Measurements from ENCODE around the gene CACNA1C.

Gene CACNA1C

DNA sequence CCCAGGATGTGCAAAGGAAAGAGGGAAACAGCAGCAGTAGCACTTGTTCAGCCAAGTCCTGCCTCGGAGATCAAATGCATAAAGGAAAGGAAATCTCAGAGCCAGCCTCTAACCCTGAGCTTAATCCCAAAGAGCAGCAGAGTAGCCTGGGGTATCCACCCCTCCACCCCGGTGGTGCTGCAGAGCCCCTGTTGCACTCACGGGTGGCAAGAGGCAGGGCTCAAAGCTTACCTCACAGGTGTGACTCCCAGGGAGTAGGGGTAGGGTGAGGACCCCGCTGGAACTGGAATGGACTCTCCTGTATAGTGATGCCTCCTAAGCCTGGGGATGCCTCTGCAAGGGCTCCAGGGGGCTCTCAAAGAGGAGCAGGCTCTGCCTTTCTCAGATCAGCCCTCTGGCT, 211.1 kb downstream of the CACNA1C start:
- DNase-seq = no peak

DNA sequence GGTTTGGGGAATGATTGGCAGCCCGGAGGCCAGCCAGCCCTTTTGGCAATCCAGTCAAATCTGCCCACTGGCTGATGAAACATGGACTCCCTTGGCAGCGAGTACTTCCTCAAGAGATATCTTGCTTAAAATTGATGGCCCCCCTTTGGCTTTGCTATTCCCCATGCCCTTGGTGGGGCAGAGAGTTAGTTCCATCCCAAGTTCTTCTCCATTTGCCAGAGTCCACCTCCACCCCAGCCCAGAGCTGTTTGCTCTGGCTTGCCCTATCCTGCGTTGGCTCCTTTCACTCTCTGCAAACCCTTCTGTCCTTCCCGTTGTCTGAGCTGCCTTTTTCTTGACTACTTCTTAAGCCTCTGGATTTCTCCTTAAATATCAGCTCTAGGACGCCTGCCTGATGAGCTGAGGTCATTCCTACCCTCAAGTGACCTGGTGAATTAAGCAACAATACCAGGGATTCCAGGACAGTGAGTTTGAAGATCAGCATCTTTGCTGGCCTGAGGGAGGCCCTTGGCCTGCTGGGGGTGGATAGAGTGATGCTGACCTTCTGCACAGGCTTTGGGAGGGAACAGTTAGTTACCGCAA, 212.0 kb downstream of the CACNA1C start:
- no peak for DNase-seq

DNA sequence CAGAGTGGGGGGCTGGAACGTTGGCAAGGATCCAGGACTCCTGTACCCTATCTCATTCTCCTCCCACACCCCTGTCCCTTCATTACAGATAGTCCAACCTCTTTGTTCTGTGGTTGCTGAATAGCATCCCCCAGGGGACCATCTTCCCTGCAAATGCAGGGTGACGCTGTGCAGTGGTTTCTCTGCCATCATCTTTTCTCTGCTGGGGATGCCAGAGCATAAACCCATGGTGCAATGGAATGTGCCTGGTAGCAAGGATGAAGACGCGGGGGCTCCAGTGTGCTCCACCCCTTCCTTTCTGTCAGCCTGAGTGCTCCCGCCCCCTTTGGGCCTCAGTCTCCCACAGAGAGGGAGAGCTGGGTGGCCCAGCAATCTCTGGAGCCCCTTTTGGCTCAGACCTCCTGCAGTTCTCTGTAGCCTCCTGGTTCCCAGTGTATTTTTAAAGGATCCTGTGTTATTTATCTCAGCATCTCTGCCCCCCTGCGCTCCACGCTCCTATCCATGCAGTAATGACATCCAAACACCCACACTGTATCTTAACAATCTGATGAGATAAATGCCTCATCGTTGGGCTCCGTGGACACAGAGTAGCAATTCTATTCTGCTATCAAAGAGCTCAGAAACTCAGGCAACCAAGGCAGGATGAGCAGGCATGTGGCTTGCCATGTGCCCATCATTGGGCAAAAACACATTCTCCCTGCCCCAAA, 212.8 kb downstream of the CACNA1C start:
- DNase-seq = no peak

DNA sequence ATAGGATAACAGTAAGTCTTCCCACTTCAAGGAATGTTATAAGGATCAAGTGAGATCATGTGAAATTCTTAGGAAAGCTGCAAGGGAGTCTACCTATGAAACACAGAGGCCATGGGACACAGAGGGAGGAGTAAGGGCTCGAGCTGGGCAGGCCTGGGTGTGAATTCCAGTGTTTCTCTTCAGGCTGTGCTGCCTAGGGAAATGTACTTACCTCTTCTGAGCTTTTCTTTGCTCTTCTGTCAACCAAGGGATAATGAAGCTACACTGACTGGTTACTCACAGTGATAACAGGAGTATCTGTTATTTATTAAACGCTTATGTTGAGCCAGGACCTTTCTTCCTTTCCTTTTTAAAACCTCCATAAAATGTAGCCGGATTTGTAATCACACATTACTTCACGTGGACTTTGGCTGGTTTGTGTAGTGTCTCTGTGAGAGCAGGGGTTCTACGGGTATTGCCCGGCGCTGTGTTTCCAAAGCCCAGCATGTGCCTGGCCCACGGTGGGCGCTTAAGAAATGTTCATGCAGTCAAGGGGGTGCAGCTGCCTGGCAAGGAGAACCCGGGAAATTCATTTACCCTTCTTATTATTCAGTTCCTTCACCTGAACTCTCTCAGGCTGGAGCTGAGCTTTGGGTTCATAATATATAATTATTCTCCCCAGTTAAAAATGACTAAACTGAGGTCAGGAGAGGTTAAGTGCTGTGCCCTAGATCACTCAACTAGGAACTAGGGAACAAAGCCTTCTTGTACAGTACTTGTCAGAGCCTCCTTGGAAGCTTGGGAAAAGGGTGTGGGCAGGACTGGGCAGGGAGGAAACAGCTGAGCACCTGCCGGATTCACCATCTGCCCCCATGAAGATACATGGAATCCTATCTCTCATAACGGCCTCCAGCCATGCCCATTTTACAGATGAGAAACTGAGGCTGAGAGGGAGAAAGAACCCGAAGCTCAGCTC, 214.2 kb downstream of the CACNA1C start:
- DNase-seq = no peak

DNA sequence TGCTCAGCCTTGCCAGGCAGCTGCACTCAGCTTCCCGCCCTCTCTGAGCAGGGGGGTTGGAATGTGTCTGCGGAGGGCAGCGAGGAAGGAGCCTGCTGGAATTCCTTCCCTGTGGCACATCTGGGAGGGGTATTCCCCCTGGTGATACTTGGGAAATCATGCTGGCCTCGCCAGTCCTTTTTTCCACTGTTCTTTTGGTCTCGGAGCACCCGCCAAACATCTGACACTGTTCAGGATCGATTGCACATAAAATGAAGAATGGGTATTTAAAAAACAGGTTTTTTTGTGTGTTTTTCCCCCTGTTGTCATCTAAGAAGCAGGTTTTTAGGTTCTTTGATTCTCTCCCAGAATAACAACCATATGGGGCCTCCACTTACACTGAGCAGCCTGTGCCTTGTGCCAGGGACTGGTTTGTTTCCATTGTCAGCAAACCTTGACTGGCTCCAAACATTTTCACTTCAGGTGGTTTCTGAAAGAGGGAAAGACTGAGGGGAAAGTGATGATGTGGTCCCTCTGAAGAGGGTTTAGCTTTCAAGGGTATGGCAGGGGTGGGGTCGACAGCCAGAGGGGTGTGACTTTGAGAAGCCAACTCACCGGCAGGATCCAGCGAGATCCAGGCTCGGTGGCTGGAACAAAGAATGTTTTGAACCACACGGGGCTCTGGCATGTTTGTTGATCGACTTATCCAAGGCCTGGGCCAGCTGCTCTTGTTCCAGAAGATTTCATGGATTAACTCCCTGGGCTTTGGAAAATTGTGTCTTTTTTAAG, 215.1 kb downstream of the CACNA1C start:
- no peak for DNase-seq

DNA sequence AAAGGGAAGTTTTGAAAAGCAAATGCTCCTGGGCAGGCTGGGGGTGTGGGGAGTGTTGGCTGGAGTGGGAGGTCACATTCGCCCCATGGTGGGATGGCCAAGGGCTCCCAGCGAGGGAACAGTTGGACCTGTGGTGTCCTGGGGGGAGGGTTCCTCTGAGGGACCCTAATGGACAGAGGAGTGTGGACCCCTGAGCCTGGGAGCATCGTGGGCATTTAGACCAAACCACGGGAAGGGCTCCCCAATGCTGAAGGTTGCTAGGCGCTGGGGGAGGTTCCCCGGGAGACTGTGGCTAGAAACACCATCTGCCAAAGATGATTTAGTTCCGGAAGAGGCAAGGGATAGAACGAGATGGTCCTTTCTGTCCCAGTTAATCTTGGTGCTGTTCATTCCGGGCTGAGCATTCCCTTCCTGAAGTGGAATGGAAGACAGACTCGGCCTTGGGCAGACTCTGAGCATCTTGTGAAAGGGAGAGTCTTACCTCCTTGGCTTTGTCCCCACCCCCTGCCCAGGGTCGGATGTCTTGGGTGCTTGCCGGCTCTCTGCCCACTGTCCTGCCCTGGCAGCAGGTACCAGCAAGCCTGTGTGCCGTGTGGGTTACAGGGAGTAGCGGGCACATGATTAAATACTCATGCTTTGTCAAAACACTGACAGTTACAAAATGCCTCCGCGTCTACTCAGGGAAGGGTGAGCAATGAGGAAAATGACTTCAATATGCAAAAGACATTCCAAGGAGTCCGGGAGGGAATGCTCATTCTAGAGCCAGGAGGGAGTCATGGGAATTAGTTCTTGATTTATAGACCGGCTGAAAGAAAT, 215.9 kb downstream of the CACNA1C start:
- no peak for DNase-seq

DNA sequence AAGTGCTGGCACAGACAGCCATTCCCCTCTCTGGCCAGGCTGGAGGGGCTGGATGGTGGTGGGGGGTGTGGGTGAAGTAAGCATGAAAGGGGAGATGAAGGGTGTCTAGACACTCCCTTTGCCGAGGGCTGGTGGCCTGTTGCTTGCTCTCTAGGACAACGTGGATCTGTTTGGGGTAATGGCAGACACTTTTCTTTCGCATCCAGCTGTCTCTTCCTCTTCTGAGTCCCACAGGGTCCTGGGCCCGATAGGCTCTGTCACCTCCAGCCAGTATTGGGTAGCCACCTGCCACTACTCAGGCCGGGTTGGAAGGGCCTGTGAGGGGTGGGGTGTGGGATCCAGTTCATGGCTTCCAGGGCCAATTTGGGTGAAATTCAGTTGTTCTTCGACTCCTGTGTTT, 218.1 kb downstream of the CACNA1C start:
- no peak for DNase-seq

DNA sequence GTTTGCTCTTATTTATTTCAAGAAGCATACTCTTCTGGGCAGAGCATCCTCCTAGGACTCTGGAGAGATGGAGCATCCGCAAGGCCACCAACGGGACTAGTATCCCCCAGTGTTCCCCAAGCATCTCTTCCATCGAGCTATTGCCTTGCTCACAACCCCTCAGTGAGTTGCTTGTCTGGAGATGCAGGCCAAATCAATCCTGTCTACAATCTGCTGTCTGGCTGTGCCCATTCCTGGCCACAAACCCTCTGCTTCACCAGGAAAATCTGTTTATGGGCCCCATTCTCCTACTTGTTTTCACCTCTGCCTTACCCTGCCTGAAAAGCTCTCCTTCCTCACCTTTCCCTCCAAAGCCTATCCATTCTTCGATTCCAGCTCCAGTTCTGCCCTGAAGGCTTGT, 219.2 kb downstream of the CACNA1C start:
- DNase-seq = no peak

DNA sequence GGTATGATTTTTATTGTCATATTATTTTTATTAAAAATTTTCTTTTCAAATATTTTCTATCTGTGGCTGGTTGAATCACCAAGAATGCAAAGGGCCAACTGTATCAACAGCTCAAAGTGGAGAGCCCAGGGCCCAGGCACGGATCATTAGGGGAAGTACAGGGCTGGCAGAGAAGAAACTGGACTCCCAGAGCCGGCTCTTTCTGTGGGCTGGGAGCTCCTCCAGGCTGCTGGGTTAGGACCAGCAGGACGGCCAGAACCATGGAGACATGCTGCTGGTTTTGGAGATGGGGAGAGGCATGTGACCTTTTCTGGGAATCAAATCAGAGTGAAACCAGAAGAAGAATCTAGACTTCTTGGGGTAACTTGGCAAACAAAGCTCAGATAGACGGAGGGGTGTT, 220.5 kb downstream of the CACNA1C start:
- no peak for DNase-seq

DNA sequence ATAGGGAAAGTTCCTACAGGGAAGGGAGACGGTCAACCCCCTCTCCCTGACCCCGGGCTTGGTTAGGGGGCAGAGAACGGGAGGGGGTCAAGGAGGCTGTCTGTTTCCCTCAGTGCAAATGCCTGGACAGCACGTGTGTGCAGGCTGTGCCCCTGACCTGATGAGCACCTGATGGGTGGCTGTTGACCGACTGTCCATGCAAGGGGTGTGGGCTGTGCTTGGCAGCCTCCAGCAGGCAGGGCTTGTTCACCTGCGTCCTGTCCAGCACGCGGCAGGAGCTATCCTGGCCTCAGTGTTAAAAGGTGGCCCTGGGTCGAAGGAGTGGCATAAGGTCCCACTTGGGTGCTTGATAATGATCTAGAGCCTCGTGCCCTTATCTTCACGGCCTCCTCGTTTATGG, 221.0 kb downstream of the CACNA1C start:
- DNase-seq = no peak

DNA sequence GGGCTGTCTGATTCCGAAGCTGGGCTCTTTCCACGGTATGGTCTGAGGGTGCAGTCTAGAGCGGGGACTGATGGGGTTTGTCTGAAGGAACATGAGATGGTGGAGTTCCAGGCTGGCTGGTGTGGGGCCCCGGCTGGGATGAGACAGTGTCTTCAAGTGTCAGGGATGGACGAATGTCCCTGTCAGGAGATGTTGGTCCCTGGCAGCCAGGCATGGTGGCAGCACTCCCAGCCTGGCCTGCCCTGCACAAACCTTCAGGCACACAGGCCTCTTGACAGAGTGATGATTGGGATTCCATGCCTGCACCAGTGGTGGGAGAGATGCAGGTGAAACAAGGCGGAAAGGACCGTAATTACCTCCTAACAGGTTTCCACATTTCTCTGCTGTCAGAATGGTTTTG, 221.9 kb downstream of the CACNA1C start:
- DNase-seq = no peak

DNA sequence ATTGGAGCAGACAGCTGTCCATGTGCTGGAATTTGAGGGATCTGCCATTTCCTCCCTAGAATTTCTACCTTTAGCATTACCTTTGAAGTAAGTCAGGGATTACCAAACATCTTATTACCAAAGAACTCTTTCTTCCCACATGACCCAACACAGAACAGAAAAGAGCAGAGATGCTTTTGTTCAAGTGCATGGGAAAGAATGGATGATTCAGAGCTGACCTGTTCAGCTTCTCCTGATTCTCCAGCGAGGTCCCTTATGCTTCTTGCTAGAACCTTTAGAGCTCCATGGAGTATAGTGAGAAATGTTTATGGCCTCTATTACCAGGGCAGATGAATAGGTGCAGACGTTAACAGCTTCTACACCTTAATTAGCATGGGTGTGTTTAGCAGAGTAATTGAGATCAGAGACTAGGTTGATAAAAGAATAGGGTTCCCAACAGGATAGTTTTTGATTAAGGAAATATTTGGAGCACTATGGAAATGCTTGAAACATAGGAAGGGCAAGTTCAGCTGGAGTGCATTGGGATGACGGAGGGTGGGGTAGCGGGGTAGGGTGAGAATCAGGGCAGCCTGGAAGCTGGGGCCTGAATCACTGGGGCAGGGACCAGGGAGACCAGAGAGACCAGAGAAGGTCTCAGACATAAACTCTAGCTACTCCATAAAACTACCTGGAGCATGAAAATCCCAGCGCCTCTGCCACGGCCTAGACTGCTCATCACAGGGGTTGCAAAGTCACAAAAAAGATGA, 223.7 kb downstream of the CACNA1C start:
- DNase-seq = no peak

DNA sequence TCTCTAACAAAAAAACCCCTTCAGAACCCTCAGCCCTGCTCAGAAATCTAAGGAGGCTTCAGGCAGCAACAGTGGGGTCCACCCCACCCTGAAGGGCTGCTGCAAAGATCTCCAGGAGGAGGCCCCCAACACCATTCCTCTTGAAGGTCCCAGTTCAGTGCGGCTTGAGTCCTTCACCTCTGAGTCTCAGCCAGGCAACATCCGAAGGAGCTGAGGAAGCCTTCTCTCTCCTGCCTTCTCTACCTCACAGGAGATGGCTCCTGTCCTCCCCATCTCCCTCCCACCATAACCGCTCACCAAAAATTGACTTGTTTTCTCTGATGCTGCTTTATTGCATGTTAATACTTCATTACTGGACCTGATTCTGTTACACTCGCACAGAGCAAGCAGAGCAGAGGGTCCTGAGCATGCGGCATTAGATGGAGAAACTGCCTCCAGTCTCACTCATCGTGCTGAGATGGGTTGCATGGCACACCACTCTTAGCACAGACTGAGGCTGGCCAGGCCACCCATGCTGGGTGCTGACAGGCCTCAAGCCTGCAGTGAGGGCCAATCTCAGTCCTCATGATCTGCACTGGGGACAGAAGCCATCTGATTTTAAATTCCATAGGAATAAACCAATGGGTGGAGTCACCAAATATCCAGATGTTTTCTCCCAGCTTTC, 224.8 kb downstream of the CACNA1C start:
- DNase-seq = no peak

DNA sequence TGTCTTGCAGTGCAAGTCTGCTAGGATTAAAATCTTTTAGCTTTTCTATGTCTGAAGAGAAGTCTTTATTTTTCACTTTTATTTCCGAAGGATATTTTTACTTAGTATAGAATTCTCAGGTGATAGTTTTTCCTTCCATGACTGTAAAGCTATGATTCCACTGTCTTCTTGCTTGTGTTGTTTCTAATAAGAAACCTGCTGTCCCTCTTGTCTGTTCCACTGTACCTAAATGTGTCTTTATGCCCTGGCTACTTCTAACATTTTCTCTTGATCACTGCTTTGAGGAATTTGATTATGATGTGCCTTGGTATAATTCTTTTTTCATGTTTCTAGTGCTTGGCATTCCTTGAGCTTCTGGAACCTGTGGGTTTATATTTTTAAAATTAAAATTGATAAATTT, 228.7 kb downstream of the CACNA1C start:
- no peak for DNase-seq

DNA sequence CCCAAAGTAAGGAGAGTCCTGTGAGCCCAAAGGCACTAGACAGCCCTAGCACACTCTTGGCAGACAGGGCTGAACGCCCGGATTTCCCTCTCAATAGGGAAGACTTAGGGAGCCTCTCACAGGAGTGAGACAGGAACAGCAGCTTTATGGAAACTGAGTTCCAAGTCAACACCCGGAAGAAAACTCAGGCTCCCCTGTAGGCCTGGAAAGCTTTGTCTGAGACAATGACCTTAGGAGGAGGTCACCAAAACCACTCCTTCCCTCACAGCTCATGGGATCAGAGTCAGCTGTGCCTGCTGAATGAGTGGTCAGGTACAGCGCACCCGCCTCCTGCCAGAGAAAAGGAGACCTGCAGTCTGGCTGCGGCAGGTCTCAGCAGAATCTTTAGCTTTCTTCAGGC, 229.5 kb downstream of the CACNA1C start:
- DNase-seq = no peak

DNA sequence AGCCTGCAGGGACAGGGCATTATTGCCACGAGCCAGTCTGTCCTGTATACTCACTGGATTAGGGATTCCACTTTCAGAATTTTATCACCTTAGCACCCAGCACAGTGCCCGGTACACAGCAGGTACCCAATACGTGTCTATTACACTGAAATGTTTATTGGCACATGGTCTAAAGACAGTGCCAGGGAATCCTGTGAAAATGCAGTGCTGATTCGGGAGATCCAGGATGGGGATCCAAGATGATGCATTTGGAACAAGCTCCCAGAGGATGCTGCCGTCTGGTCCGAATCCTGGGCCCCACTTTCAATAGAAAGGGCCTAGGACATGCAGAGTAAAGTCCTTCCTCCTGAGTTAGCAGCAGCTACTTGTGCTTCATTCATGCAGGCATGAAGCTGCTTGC, 230.7 kb downstream of the CACNA1C start:
- DNase-seq = no peak

DNA sequence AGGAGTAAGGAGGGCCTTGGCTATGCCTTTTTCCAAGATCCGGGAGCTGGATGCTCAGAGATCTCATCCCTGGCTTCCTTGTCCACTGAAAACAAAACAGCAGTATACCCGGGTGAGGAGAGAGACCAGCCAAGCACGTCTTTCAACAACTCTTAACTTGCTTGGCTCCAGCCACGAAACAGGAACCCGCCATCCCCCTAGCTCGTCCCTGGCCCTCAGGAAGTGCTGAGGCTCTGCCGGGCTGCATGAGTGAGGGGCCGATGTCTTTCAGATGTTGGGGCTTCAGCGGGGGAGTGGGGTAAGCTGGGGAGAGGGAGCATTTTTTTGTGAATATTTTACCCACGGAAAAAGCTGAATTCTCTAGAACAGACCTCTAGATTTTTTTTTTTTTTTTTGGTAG, 231.1 kb downstream of the CACNA1C start:
- no peak for DNase-seq

DNA sequence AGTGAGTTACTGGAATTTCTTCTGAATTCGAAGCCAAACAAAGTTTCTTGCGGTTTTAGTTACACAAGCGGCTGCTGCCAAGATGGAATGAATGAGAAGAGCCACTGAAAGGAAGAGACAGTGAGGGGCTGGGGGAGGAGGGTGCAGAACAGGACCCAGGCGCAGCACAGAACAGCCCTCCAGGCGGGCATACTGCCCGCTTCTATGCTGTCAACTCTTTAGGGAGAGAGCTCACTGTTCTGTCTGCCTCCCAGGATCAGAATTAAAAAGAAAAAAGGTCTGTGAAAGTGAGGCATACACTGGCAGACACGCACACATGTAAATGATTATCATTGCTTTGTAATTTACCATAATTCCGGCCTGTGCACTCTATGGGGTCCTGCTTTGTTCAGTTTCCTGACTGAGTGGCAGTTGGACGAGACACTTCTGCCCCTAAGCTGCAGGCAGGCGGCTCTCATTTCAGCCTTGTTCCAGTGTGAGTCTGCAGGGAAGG, 231.6 kb downstream of the CACNA1C start:
- DNase-seq = no peak

DNA sequence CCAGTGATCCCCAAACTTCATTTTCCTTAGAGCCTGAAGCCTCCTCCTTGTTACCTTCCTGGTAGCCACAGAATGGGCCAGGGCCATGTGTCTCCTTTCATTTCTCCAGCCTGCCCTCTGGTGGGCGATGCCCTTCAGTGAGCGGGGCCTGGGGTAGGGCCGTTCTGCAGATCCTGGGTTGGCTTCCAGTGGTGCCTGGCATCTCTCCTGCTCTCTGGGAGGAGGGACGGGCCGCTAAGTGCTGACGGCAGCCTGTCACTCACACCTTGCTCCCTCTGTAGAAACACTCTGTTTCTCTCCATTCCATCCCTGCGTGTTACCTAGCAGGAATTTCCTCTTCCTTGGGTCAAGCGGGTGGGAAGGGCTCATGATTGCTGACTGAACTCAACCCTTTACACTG, 232.1 kb downstream of the CACNA1C start:
- DNase-seq = peak; percentile 74

DNA sequence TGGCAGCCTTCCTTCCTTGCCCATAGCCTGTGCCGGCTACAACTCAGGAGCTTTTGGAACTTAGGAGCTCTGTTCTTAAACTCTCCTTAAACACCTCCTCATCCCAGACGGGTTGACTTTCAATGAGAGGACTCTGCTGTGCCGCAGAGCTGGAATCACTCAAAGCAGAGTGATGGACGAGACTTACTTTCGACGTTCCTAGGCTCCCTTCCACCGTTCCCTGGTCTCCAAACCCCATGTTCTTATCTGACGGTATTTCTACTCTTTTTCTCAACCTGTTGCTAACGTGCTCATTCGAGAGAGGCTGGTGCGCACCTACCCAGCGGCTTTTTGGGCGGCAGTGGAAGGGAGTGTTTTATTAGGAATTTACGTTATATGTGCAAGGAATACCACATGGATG, 232.7 kb downstream of the CACNA1C start:
- DNase-seq = no peak

DNA sequence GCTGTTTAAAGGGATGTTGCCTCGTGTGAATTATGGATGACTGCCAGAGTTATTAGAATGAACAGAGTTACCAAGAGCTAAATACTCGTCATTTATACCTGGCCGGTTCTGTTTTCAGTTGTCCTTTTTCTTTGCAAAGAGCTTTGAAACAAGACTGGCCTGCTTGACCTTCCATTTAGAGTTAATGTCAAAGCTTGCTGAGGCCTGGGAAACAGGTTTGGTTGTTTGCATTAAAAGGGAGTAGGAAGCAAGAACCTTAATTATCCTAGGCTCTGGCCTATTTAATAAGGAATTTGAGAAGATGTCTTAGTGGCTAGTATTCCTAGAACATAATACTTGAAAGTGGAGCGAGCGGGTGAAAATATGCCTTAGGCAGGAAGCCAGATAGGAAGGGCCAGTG, 233.3 kb downstream of the CACNA1C start:
- DNase-seq = no peak

All from DMS53 (cell line).